HG03064 (cell line): ENCODE data around the gene TRIOBP.
"Not testable (repeated sequence)": the region's sequence is repeated elsewhere in the genome, so short reads cannot be mapped to it uniquely, and the experiment has no call there.

ENCODE experiments used
- ATAC-seq: cut with Tn5 transposase; IDR thresholded peaks from one replicate; pipeline ENCODE4 v1.9.1; 2021; ENCODE audit warnings: low read depth; ENCODE audit not compliant: unreplicated experiment

The TRIOBP gene

GRCh38 chr22:37696657-37697537 is at the start of gene TRIOBP:
TSS of gene TRIOBP (plus strand) at chr22:37697048. CDS start at chr22:37701366, 4,318 bp downstream.
- ATAC-seq: no peak

- ATAC-seq: no peak
Measured at GRCh38 chr22:37647317-37647716, 49.5 kb upstream of the TRIOBP start.

GRCh38 chr22:37647928-37648327 is 48.9 kb upstream of the TRIOBP start:
- no peak for ATAC-seq

GRCh38 chr22:37650463-37651136 is 46.2 kb upstream of the TRIOBP start:
- no peak for ATAC-seq

- ATAC-seq: no peak
Measured at GRCh38 chr22:37654563-37655251, 42.1 kb upstream of the TRIOBP start.

- ATAC-seq: no peak
Measured at GRCh38 chr22:37655252-37655563, 41.6 kb upstream of the TRIOBP start.

GRCh38 chr22:37656583-37656982 is 40.3 kb upstream of the TRIOBP start:
- ATAC-seq: not testable (repeated sequence)

- no peak for ATAC-seq
Measured at GRCh38 chr22:37657590-37658132, 39.2 kb upstream of the TRIOBP start.

- peak; percentile 71 for ATAC-seq
Measured at GRCh38 chr22:37658133-37659065, 38.4 kb upstream of the TRIOBP start, which contains the start of gene PDXP. TSS of gene PDXP (plus strand) at chr22:37658723. CDS start at chr22:37658783, 60 bp downstream.

- ATAC-seq: peak; percentile 7
Measured at GRCh38 chr22:37659066-37659896, 37.6 kb upstream of the TRIOBP start.

GRCh38 chr22:37659897-37660708 is 36.7 kb upstream of the TRIOBP start:
- no peak for ATAC-seq

GRCh38 chr22:37660709-37661045 is 36.2 kb upstream of the TRIOBP start:
- no peak for ATAC-seq

GRCh38 chr22:37661160-37661924 is 35.5 kb upstream of the TRIOBP start:
- ATAC-seq: no peak

GRCh38 chr22:37662039-37662438 is 34.8 kb upstream of the TRIOBP start:
- ATAC-seq: no peak

GRCh38 chr22:37663521-37664140 is 33.2 kb upstream of the TRIOBP start:
- no peak for ATAC-seq

- no peak for ATAC-seq
Measured at GRCh38 chr22:37664249-37665101, 32.4 kb upstream of the TRIOBP start.
